ENCODE results near the gene IRF2BP2. TPM values are rescaled to one million over a fixed set of nuclear protein-coding genes. Genes with fewer than 3 reads are reported as not detected.

Gene IRF2BP2
- total RNA-seq, 1 donor from 2014 or later = 80.3 TPM

- TF ChIP-seq, protein P1, sequence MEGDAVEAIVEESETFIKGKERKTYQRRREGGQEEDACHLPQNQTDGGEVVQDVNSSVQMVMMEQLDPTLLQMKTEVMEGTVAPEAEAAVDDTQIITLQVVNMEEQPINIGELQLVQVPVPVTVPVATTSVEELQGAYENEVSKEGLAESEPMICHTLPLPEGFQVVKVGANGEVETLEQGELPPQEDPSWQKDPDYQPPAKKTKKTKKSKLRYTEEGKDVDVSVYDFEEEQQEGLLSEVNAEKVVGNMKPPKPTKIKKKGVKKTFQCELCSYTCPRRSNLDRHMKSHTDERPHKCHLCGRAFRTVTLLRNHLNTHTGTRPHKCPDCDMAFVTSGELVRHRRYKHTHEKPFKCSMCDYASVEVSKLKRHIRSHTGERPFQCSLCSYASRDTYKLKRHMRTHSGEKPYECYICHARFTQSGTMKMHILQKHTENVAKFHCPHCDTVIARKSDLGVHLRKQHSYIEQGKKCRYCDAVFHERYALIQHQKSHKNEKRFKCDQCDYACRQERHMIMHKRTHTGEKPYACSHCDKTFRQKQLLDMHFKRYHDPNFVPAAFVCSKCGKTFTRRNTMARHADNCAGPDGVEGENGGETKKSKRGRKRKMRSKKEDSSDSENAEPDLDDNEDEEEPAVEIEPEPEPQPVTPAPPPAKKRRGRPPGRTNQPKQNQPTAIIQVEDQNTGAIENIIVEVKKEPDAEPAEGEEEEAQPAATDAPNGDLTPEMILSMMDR (IDR thresholded peaks at IDR 0.05; ENCODE audit: insufficient read depth, low read length, severe bottlenecking) = no peak
- H3K27me3 ChIP-seq (ENCODE audit: control insufficient read depth, insufficient read depth, low read length) = no peaks in the 10 kb centered on the region
- DNase-seq (ENCODE audit: low read depth) (no peak), FAIRE-seq (no peak)
- H3K4me3 ChIP-seq (ENCODE audit: low read depth, low read length) = no peak overlapping the region
- H3K36me3 ChIP-seq (ENCODE audit: control insufficient read depth, insufficient read depth, low read length) = no peaks in the 10 kb centered on the region
Measured at GRCh38 chr1:234655328-234656069, 45.5 kb upstream of the IRF2BP2 start.

DNA sequence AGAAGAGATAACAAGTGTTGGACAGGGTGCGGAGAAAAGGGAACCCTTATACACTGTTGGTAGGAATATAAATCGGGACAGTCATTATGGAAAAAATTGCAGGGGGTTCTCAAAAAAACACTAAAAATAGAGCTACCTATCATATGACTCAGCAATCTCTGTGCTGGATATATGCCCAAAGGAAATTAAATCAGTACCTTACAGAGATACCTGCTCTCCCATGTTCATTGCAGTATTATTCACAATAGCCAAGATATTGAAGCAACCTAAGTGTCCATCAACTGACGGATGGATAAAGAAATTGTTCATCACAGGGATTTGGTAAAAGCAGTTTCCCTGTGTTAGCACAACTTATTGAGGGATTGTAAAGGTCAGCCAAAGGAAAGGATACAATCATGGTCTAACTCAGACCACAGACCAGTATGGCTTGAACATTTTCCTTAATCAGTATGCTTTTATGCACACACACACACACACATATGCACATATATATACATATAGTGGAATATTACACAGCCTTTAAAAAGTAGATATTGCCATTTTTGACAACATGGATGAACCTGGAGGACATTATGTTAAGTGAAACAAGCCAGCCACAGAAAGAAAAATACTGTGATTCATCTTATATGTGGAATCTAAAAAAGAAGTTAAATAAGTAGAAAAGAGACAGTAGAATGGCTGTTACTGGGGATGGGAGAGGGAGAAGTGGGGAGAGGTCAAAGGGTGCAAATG, 44.2 kb upstream of the IRF2BP2 start:
- TF ChIP-seq, protein P1 (IDR thresholded peaks at IDR 0.05; ENCODE audit: insufficient read depth, low read length, severe bottlenecking) = no peak
- peak; percentile 75 for DNase-seq (ENCODE audit: low read depth)
- Histone ChIP-seq H3K36me3 (ENCODE audit: control insufficient read depth, insufficient read depth, low read length) (no peaks in the 10 kb centered on the region), H3K27me3 (ENCODE audit: control insufficient read depth, insufficient read depth, low read length) (no peaks in the 10 kb centered on the region), H3K4me3 (ENCODE audit: low read depth, low read length) (no peak overlapping the region)
- no peak for FAIRE-seq

DNA sequence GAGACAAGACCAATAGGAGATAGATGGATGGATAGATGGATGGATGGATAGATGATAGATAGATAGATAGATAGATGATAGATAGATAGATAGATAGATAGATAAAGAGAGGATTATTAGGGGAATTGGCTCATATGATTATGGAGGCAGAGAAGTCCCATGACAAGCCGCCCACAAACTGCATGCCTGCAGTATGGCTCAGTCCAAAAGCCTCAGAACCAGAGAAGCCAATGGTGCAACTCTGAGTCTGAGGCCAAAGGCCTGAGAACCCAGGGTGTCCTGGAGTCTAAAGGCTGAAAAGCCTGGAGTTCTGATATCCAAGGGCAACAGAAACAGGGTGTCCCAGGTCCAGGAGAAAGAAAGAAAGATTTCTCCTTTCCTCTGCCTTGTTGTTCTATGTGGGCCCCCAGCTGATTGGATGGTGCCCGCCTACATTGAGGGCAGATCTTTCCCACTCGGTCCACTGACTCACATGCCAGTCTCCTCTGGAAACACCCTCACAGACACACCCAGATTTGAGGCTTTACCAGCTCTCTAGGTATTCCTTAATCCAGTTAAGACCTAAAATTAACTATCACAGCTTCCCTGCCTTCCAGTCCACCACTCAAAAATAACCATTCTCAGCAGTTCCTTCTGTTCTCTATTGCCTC, 39.6 kb upstream of the IRF2BP2 start:
- no peak overlapping the region for H3K4me3 ChIP-seq (ENCODE audit: low read depth, low read length)
- H3K27me3 ChIP-seq (ENCODE audit: control insufficient read depth, insufficient read depth, low read length) = no peaks in the 10 kb centered on the region
- TF ChIP-seq, protein P1 (IDR thresholded peaks at IDR 0.05; ENCODE audit: insufficient read depth, low read length, severe bottlenecking) = no peak
- DNase-seq (ENCODE audit: low read depth) (peak; percentile 73), FAIRE-seq (no peak)
- no peaks in the 10 kb centered on the region for H3K36me3 ChIP-seq (ENCODE audit: control insufficient read depth, insufficient read depth, low read length)

DNA sequence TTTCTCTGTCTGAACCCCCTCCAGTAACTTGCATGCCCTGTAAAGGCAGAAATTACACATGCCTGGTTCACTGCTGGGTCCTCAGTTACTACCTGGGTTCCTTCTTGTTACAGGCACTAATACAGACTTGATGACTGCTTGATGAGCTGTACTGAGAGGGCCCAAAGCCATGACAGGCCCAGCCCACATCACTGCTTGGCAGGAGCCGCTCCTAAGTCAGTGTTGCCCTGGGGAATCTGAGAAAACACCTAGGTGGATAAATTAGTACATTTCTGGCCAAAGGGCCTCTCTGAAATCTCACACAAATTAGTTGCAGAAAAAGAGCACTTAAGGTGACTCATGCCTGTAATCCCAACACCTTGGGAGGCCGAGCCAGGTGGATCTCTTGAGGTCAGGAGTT, 37.8 kb upstream of the IRF2BP2 start:
- DNase-seq (ENCODE audit: low read depth) = peak; percentile 97
- FAIRE-seq = peak; percentile 40
- TF ChIP-seq, protein P1 (IDR thresholded peaks at IDR 0.05; ENCODE audit: insufficient read depth, low read length, severe bottlenecking) = no peak
- Histone ChIP-seq H3K27me3 (ENCODE audit: control insufficient read depth, insufficient read depth, low read length) (no peaks in the 10 kb centered on the region), H3K4me3 (ENCODE audit: low read depth, low read length) (no peak overlapping the region), H3K36me3 (ENCODE audit: control insufficient read depth, insufficient read depth, low read length) (no peaks in the 10 kb centered on the region)

DNA sequence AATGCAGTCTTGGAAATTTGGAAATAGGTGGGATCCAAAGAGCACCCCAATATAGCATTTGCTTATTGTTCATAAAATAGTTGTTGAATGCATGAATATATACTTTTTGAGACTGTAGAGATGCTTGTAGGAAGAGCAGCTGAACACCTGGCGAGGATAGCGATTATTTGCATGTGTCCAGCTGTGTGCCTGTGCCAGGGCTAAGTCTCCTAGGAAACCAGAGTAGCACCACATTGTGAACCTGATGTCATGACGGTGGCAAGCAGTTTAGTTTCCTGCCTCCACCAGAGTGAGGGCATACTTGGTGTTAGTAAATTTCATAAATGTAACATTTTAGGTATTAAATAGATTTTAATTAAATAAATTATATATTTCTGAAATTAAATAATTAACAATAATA, 37.3 kb upstream of the IRF2BP2 start:
- DNase-seq (ENCODE audit: low read depth) (no peak), FAIRE-seq (no peak)
- TF ChIP-seq, protein P1 (IDR thresholded peaks at IDR 0.05; ENCODE audit: insufficient read depth, low read length, severe bottlenecking) = no peak
- Histone ChIP-seq H3K36me3 (ENCODE audit: control insufficient read depth, insufficient read depth, low read length) (no peaks in the 10 kb centered on the region), H3K4me3 (ENCODE audit: low read depth, low read length) (no peak overlapping the region), H3K27me3 (ENCODE audit: control insufficient read depth, insufficient read depth, low read length) (no peaks in the 10 kb centered on the region)

Data from bronchial epithelial cell (primary cell).